ENCODE data around the gene SLC22A13. TPM values are rescaled to one million over a fixed set of nuclear protein-coding genes. Genes with fewer than 3 reads are reported as not detected.

The SLC22A13 gene
- total and polyA plus RNA-seq, 2 donors (not counting 3 experiments of a cell fraction or from before 2014, with no cell fraction given): 0.11 to 0.53 TPM

- Histone ChIP-seq H3K79me2 (ENCODE audit: control insufficient read depth, insufficient read depth, low read length) (no peaks in the 10 kb centered on the region), H3K4me3 (replicated peaks in 1 of 3; ENCODE audit: insufficient read depth in 1 of 3, low read depth in 1 of 3, low read length in 3 of 3) (no peak overlapping the region), H3K9me1 (replicated peaks; ENCODE audit: control insufficient read depth, extremely low read depth, insufficient read depth, low read length) (no peaks in the 10 kb centered on the region), H3K4me1 (ENCODE audit: control insufficient read depth, extremely low read depth, insufficient read depth, low read length) (no peaks in the 10 kb centered on the region), H3K27ac (ENCODE audit: insufficient read depth, low read depth, low read length) (no peak overlapping the region), H3K9ac (replicated peaks; ENCODE audit: extremely low read depth, insufficient read depth, low read length) (no peak overlapping the region), H4K20me1 (replicated peaks; ENCODE audit: control insufficient read depth, extremely low read depth, insufficient read depth, low read length) (no peaks in the 10 kb centered on the region), H3K9me3 (replicated peaks; ENCODE audit: control insufficient read depth, insufficient read depth, low read length) (no peaks in the 10 kb centered on the region), H3K4me2 (ENCODE audit: insufficient read depth, low read length) (no peak overlapping the region), H2AFZ (ENCODE audit: low read depth, low read length) (no peak overlapping the region), H3K36me3 (ENCODE audit: control insufficient read depth in 2 of 2, extremely low read depth in 1 of 2, insufficient read depth in 2 of 2, low read length in 2 of 2) (no peaks in the 10 kb centered on the region), H3K27me3 (ENCODE audit: control insufficient read depth in 2 of 2, insufficient read depth in 2 of 2, low read length in 2 of 2) (no peaks in the 10 kb centered on the region)
- intact Hi-C loops (cut with micrococcal nuclease) (no loop called here), dilution Hi-C loops (cut with MboI; ENCODE audit: extremely low pct_ligation_motif_present, low sequenced_read_pairs) (no loop called here)
- no peak for FAIRE-seq
- TF ChIP-seq CTCF (IDR thresholded peaks at IDR 0.05; ENCODE audit: extremely low read depth in 1 of 2, insufficient read depth in 1 of 2, low read depth in 1 of 2, low read length in 2 of 2) (no peak), POLR2AphosphoS5 (IDR thresholded peaks at IDR 0.05; ENCODE audit: insufficient read depth, low read depth, low read length) (no peak), JUN (IDR thresholded peaks at IDR 0.05; ENCODE audit: borderline replicate concordance, insufficient read depth, insufficient read length, low read depth) (no peak), FOS (IDR thresholded peaks at IDR 0.05; ENCODE audit: borderline replicate concordance, insufficient read depth, low read length) (no peak), EZH2 (IDR thresholded peaks at IDR 0.05; ENCODE audit: borderline replicate concordance, low read depth, low read length, severe bottlenecking) (no peak), GATA2 (IDR thresholded peaks at IDR 0.05; ENCODE audit: insufficient read depth, insufficient read length, low read depth, low read length) (no peak), MAX (IDR thresholded peaks at IDR 0.05; ENCODE audit: insufficient read depth, insufficient read length) (no peak), POLR2A (IDR thresholded peaks at IDR 0.05; ENCODE audit: low read depth, low read length) (no peak), MYC (IDR thresholded peaks at IDR 0.05; ENCODE audit: low read depth, low read length) (no peak)
- BruUV-seq (replicated peaks): no TSS peak
- ChIA-PET POLR2A (no interaction called here), CTCF (no interaction called here)
- no peak for DNase-seq (ENCODE audit: low read depth, low spot score)
Measured at GRCh38 chr3:38283810-38284755, 18.5 kb downstream of the SLC22A13 start.

Data from endothelial cell of umbilical vein (primary cell).